H4 (cell line): Measurements from ENCODE around the gene C22orf31. TPM values are rescaled to one million over a fixed set of nuclear protein-coding genes. Genes with fewer than 3 reads are reported as not detected.

Source experiments
- DNase-seq: peaks from one replicate; pipeline ENCODE4 v3.0.0-alpha.2; 2015; ENCODE audit warnings: low spot score
- total RNA-seq: library from RNA; depleted of rRNA; stranded (reverse); fragments of >200 nt; shearing (Covaris generic); gene quantifications from 2 replicates; pipeline ENCODE4 v1.2.3, GENCODE V29; 2014; rRNA removed

Gene C22orf31
- total RNA-seq, 1 experiment from 2014 or later: not detected

- DNase-seq: no peak
These were observed 32.2 kb downstream of the C22orf31 start for GRCh38 chr22:29029202-29030000.

- DNase-seq: no peak
These were observed 33.2 kb downstream of the C22orf31 start for GRCh38 chr22:29028468-29028867.

- no peak for DNase-seq
These were observed 35.1 kb downstream of the C22orf31 start for GRCh38 chr22:29026579-29026978.

- DNase-seq: no peak
These were observed 38.3 kb downstream of the C22orf31 start for GRCh38 chr22:29023172-29023796.

GRCh38 chr22:29022101-29022817, 39.4 kb downstream of the C22orf31 start:
- no peak for DNase-seq

- DNase-seq: no peak
These were observed 43.1 kb downstream of the C22orf31 start for GRCh38 chr22:29018293-29019189.

GRCh38 chr22:29016067-29016938, 45.3 kb downstream of the C22orf31 start:
- no peak for DNase-seq

- no peak for DNase-seq
These were observed 46.9 kb downstream of the C22orf31 start for GRCh38 chr22:29014773-29015172.

- no peak for DNase-seq
These were observed 47.3 kb downstream of the C22orf31 start for GRCh38 chr22:29014293-29014692.

- DNase-seq: no peak
These were observed 48.7 kb downstream of the C22orf31 start for GRCh38 chr22:29012952-29013351.

- DNase-seq: no peak
These were observed 49.6 kb downstream of the C22orf31 start for GRCh38 chr22:29012101-29012433.

- DNase-seq: no peak
These were observed 50.2 kb downstream of the C22orf31 start for GRCh38 chr22:29011240-29012100.

GRCh38 chr22:29009148-29009547, 52.5 kb downstream of the C22orf31 start:
- no peak for DNase-seq

Other genes starting within 250 kb of the C22orf31 start
- 1.8 and 2.6 TPM in 2 replicates for gene ZNRF3, start 178.3 kb downstream of the C22orf31 start, total RNA-seq
- gene KREMEN1, start 11.2 kb upstream of the C22orf31 start, total RNA-seq: 2.6 and 3.9 TPM in 2 replicates
- 3.0 and 9.5 TPM in 2 replicates for gene EMID1, start 144.1 kb upstream of the C22orf31 start, total RNA-seq
- 13.6 and 14.2 TPM in 2 replicates for gene RHBDD3, start 206.2 kb upstream of the C22orf31 start, total RNA-seq
- gene EWSR1, start 206.4 kb upstream of the C22orf31 start, total RNA-seq: 153 and 206 TPM in 2 replicates
- 3.9 and 4.0 TPM in 2 replicates for gene GAS2L1, start 244.8 kb upstream of the C22orf31 start, total RNA-seq